ENCODE data around the gene LEMD3. TPM values are rescaled to one million over a fixed set of nuclear protein-coding genes. Genes with fewer than 3 reads are reported as not detected.
A peak's percentile ranks its signal among the peaks of the same experiment; 100 is the strongest.

Gene LEMD3
- total RNA-seq, 2 donors from 2014 or later, result 20.2 to 27.3 TPM

DNA sequence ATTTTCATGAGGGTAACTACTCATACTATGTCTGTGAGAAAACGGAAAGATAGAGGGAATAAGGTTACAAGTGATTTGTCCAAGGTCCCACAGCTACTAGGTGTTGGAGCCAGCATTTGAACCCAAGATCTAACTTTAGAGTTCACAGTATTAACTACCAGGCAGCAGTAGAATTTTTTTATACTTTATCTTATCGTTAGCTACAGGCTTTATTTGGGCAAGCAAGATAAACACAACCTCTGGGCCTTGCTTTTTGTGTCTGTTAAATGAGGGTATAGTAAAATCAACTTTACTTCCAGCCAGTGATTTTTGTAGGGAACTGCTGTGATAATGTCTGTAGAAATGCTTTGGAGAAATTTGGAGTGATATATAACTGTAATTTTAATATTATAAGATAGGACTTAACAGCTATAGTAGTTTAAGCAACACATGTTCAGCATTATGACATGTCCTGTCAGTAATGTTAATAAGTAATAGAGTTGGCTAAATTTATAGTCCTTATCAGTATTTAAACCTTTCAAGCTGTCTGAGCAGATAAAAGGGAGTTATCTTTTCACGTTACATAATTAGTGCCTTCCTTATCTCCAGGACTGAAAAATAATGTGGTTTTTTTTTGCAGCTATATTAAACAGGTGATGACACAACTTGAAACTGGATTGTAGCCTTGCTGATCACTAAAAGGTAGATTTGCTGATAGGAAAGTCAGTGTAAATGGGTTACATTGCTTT, 12.8 kb downstream of the LEMD3 start:
- no peak for DNase-seq
- Mint-ChIP-seq H3K27me3 (ENCODE audit: low read depth) (no peaks in the 10 kb centered on the region), H3K4me1 (ENCODE audit: low read depth) (peaks cover 49% of the 10 kb centered on the region), H3K36me3 (ENCODE audit: insufficient read depth in 2 of 2) (peaks cover 0 to 13% of the 10 kb centered on the region in 2 donors), H3K4me3 (no peak overlapping the region), H3K9me3 (no peaks in the 10 kb centered on the region), H3K27ac (peak overlapping the region; percentile 75)
- no peak for ATAC-seq (replicated peaks in 1 of 2)

DNA sequence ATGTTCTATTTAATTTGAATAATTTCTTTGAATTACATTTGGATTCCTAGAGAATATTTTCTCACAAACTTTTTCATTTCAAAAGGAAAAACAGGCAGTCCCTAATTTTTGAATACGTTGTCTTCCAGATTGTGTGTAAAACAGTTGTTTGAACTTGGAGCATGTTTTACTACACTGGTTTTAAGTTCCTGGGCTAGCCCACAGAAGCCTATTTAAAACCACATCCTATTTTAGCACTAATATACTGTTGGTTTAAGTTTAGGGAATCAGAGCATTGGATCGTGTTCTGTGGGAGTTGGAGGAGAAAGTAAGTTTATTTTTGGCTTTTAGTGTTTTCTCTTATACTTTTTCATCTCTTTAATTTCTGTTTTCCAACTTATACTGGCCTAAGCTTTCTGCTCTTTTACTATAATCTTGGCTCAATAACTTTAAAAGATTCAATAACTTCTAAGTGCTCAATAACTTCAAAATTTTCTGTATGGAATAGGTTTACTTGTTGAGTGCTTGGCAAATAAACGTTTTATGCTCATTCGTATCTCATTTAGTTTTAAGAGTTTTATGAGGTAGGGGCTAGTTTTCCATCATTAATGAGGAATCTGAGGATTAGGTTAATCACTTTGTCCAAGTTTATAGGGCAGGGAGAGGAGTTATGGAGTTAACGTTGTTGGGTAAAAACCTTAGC, 14.9 kb downstream of the LEMD3 start:
- Mint-ChIP-seq H3K27me3 (ENCODE audit: low read depth) (no peaks in the 10 kb centered on the region), H3K27ac (peak overlapping the region; percentile 48), H3K4me3 (no peak overlapping the region), H3K36me3 (ENCODE audit: insufficient read depth in 2 of 2) (peaks cover 0 to 10% of the 10 kb centered on the region in 2 donors), H3K4me1 (ENCODE audit: low read depth) (peaks cover 63% of the 10 kb centered on the region), H3K9me3 (no peaks in the 10 kb centered on the region)
- ATAC-seq (replicated peaks in 1 of 2), result no peak
- DNase-seq, result no peak

GRCh38 chr12:65184858-65185229, 15.5 kb downstream of the LEMD3 start:
- DNase-seq (no peak), ATAC-seq (replicated peaks in 1 of 2) (no peak)
- Mint-ChIP-seq H3K9me3 (no peaks in the 10 kb centered on the region), H3K36me3 (ENCODE audit: insufficient read depth in 2 of 2) (peaks cover 0 to 10% of the 10 kb centered on the region in 2 donors), H3K4me3 (no peak overlapping the region), H3K4me1 (ENCODE audit: low read depth) (peaks cover 63% of the 10 kb centered on the region), H3K27ac (peak overlapping the region; percentile 48), H3K27me3 (ENCODE audit: low read depth) (no peaks in the 10 kb centered on the region)

GRCh38 chr12:65187665-65188064, 18.3 kb downstream of the LEMD3 start:
- H3K4me3 Mint-ChIP-seq, result no peak overlapping the region
- DNase-seq (no peak), ATAC-seq (replicated peaks in 1 of 2) (no peak)
- H3K27ac Mint-ChIP-seq, result peak overlapping the region; percentile 77
- H3K36me3 Mint-ChIP-seq (ENCODE audit: insufficient read depth in 2 of 2), result peaks cover 2 to 10% of the 10 kb centered on the region in 2 donors
- H3K27me3 Mint-ChIP-seq (ENCODE audit: low read depth), result no peaks in the 10 kb centered on the region
- peaks cover 55% of the 10 kb centered on the region for H3K4me1 Mint-ChIP-seq (ENCODE audit: low read depth)
- H3K9me3 Mint-ChIP-seq, result no peaks in the 10 kb centered on the region

- peak overlapping the region; percentile 77 for H3K27ac Mint-ChIP-seq
- no peak overlapping the region for H3K4me3 Mint-ChIP-seq
- H3K27me3 Mint-ChIP-seq (ENCODE audit: low read depth), result no peaks in the 10 kb centered on the region
- DNase-seq (no peak), ATAC-seq (replicated peaks in 1 of 2) (no peak)
- peaks cover 2 to 12% of the 10 kb centered on the region in 2 donors for H3K36me3 Mint-ChIP-seq (ENCODE audit: insufficient read depth in 2 of 2)
- peaks cover 57% of the 10 kb centered on the region for H3K4me1 Mint-ChIP-seq (ENCODE audit: low read depth)
- no peaks in the 10 kb centered on the region for H3K9me3 Mint-ChIP-seq
Measured at GRCh38 chr12:65188179-65188701, 18.9 kb downstream of the LEMD3 start.

DNA sequence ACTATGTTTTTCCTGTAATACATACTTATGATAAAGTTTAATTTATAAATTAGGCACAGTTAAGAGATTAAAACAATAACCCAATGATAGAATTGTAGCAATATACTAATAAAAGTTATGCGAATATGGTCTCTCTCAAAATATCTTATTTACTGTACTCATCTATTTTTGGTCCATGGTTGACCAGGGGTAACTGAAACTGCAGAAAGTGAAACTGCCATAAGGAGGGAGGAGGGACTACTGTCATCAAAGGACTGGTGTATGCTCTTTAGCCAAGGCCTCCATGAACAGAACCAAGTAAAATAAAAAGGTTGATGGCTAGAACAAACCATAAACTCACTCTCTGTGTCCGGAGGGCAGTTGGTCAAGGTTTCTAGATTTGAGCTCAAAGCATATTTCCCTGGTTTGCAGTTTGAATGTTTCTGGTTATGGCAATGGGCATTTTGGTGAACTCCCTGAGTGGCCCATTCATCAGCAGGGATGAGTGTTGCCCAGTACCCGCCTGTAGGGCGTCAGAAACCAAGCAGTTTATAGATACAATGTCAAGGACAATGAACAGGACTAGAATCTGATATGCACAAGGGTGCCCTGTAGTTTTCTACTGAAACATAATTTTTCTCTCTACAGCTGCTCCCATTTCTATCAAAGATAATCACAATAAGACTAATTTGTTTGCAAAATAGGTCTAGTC, 19.8 kb downstream of the LEMD3 start:
- Mint-ChIP-seq H3K27ac (no peak overlapping the region), H3K4me1 (ENCODE audit: low read depth) (peaks cover 53% of the 10 kb centered on the region), H3K9me3 (peaks cover 0 to 2% of the 10 kb centered on the region in 2 donors), H3K36me3 (ENCODE audit: insufficient read depth in 2 of 2) (peaks cover 4 to 17% of the 10 kb centered on the region in 2 donors), H3K27me3 (ENCODE audit: low read depth) (no peaks in the 10 kb centered on the region), H3K4me3 (no peak overlapping the region)
- DNase-seq (no peak), ATAC-seq (replicated peaks in 1 of 2) (no peak)

DNA sequence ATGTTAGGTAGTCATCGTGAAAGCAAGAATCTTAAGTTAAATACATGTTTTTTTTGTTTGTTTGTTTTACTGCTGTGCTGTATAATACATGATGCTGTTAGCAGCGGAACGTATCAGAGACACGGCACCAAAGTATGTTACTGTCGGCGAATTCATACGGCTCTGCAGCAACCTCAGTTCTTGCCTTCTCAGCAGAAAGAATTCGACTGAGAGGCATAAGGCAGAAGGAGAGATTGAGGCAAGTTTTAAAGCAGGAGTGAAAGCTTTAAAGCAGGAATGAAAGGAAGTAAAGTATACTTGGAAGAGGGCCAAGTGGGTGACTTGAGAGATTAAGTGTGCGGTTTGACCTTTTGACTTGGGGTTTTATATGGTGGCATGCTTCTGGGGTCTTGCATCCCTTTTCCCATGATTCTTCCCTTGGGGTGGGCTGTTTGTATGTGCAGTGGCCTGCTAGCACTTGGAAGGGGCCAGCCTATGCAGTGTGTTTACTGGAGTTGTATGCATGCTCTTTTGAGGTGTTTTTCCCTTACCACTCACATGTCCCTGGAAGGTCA, 23.7 kb downstream of the LEMD3 start:
- H3K4me3 Mint-ChIP-seq, result no peak overlapping the region
- peaks cover 63% of the 10 kb centered on the region for H3K4me1 Mint-ChIP-seq (ENCODE audit: low read depth)
- no peaks in the 10 kb centered on the region for H3K27me3 Mint-ChIP-seq (ENCODE audit: low read depth)
- no peak for ATAC-seq (replicated peaks in 1 of 2)
- peaks cover 18 to 31% of the 10 kb centered on the region in 2 donors for H3K36me3 Mint-ChIP-seq (ENCODE audit: insufficient read depth in 2 of 2)
- peaks cover 4% of the 10 kb centered on the region in 2 donors for H3K9me3 Mint-ChIP-seq
- peak overlapping the region; percentile 68 for H3K27ac Mint-ChIP-seq
- no peak for DNase-seq

DNA sequence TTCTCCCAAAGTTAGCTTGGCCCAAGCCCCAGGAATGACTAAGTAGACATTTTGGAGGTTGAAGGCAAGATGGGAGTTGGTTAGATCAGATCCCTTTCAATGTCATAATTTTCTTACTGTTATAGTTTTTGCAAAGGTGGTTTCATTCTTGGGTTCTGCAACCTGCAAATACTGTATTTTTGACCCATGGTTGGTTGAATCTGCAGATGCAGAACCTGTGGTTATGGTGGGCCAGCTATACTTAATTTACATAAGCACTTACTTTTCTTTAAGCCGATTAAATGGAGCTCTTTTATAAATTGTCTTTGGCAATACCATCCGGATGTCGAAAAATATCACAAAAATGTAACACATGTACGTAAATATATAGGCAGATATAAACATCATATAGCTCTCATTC, 25.6 kb downstream of the LEMD3 start:
- Mint-ChIP-seq H3K4me1 (ENCODE audit: low read depth) (peaks cover 59% of the 10 kb centered on the region), H3K4me3 (no peak overlapping the region), H3K27me3 (ENCODE audit: low read depth) (no peaks in the 10 kb centered on the region), H3K27ac (no peak overlapping the region), H3K9me3 (peaks cover 4% of the 10 kb centered on the region in 2 donors), H3K36me3 (ENCODE audit: insufficient read depth in 2 of 2) (peaks cover 18 to 31% of the 10 kb centered on the region in 2 donors)
- no peak for DNase-seq
- no peak for ATAC-seq (replicated peaks in 1 of 2)

- peak overlapping the region; percentile 76 for H3K27ac Mint-ChIP-seq
- H3K4me3 Mint-ChIP-seq, result no peak overlapping the region
- ATAC-seq (replicated peaks in 1 of 2) (no peak), DNase-seq (no peak)
- peaks cover 4 to 7% of the 10 kb centered on the region in 2 donors for H3K9me3 Mint-ChIP-seq
- no peaks in the 10 kb centered on the region for H3K27me3 Mint-ChIP-seq (ENCODE audit: low read depth)
- peaks cover 20 to 34% of the 10 kb centered on the region in 2 donors for H3K36me3 Mint-ChIP-seq (ENCODE audit: insufficient read depth in 2 of 2)
- H3K4me1 Mint-ChIP-seq (ENCODE audit: low read depth), result peaks cover 63% of the 10 kb centered on the region
Measured at GRCh38 chr12:65195387-65196055, 26.1 kb downstream of the LEMD3 start.

- Mint-ChIP-seq H3K36me3 (ENCODE audit: insufficient read depth in 2 of 2) (peaks cover 20 to 36% of the 10 kb centered on the region in 2 donors), H3K4me3 (peak overlapping the region in 1 of 2 donors; percentile 44), H3K4me1 (ENCODE audit: low read depth) (peaks cover 63% of the 10 kb centered on the region), H3K27me3 (ENCODE audit: low read depth) (no peaks in the 10 kb centered on the region), H3K27ac (peak overlapping the region; percentile 13), H3K9me3 (peaks cover 4 to 7% of the 10 kb centered on the region in 2 donors)
- peak; percentile 76 to 78 for ATAC-seq (replicated peaks in 1 of 2)
- no peak for DNase-seq
Measured at GRCh38 chr12:65196762-65197567, 27.6 kb downstream of the LEMD3 start.

- H3K36me3 Mint-ChIP-seq (ENCODE audit: insufficient read depth in 2 of 2), result peaks cover 15 to 24% of the 10 kb centered on the region in 2 donors
- no peak for DNase-seq
- H3K4me3 Mint-ChIP-seq, result no peak overlapping the region
- peaks cover 0 to 7% of the 10 kb centered on the region in 2 donors for H3K9me3 Mint-ChIP-seq
- no peak for ATAC-seq (replicated peaks in 1 of 2)
- H3K27me3 Mint-ChIP-seq (ENCODE audit: low read depth), result no peaks in the 10 kb centered on the region
- H3K27ac Mint-ChIP-seq, result no peak overlapping the region
- peaks cover 60% of the 10 kb centered on the region for H3K4me1 Mint-ChIP-seq (ENCODE audit: low read depth)
Measured at GRCh38 chr12:65199604-65200003, 30.2 kb downstream of the LEMD3 start.

All from activated T-cell treated with anti-CD3 and anti-CD28 coated beads, Interleukin-2, amount 50 U/mL, for 72 hours (primary cell).